IPS DF 6.9 (cell line): ENCODE measurements around the gene REEP3.
"Not testable (repeated sequence)": the region's sequence is repeated elsewhere in the genome, so short reads cannot be mapped to it uniquely, and the experiment has no call there.

Source experiments
- DNase-seq: peaks from one replicate; pipeline ENCODE4 v3.0.0-alpha.2; 2013; ENCODE audit warnings: low read depth, low spot score
- H3K27ac ChIP-seq: one replicate; pipeline ENCODE4 v1.5.1; 2013; ENCODE audit warnings: low read length, control low read depth
- H3K27me3 ChIP-seq: 2 replicates; pipeline ENCODE4 v1.6.1; 2013; ENCODE audit warnings: mild to moderate bottlenecking, low read length; ENCODE audit not compliant: control insufficient read depth, insufficient read depth
- H3K36me3 ChIP-seq: 2 replicates; pipeline ENCODE4 v1.6.1; 2013; ENCODE audit warnings: low read length; ENCODE audit not compliant: control insufficient read depth, insufficient read depth
- H3K4me1 ChIP-seq: 2 replicates; pipeline ENCODE4 v1.6.1; 2013; ENCODE audit warnings: low read length; ENCODE audit not compliant: control insufficient read depth, insufficient read depth
- H3K4me3 ChIP-seq: 2 replicates; pipeline ENCODE4 v1.5.1; 2013; ENCODE audit warnings: mild to moderate bottlenecking, low read length
- H3K9me3 ChIP-seq: 2 replicates; pipeline ENCODE4 v1.6.1; 2013; ENCODE audit warnings: low read length, inconsistent platforms; ENCODE audit not compliant: control insufficient read depth, insufficient read depth
- WGBS: extraction: QIAGEN DNeasy Blood & Tissue Kit; methylation state at CpG from one replicate; pipeline ENCODE4 v1.1.7; 2013; ENCODE audit warnings: mixed read lengths, missing lambda C conversion rate; ENCODE audit not compliant: insufficient read length, insufficient coverage; 5-methylcytosine and 5-hydroxymethylcytosine counted together

REEP3 gene

GRCh38 chr10:63492317-63492690, 28.9 kb upstream of the REEP3 start:
- WGBS = no CpG with 5 or more reads among the region's 6 CpGs
- H3K36me3 ChIP-seq, H3K27me3 ChIP-seq, H3K4me3 ChIP-seq, DNase-seq, H3K27ac ChIP-seq, H3K9me3 ChIP-seq, H3K4me1 ChIP-seq: not testable (repeated sequence)

GRCh38 chr10:63493004-63493403, 28.2 kb upstream of the REEP3 start:
- no peaks in the 10 kb centered on the region for H3K27me3 ChIP-seq
- DNase-seq = no peak
- no peaks in the 10 kb centered on the region for H3K9me3 ChIP-seq
- H3K4me1 ChIP-seq = no peaks in the 10 kb centered on the region; the same call in 1 of the 2 replicates
- H3K4me3 ChIP-seq = no peak overlapping the region
- WGBS = 100% methylated on average over 1 of the region's 4 CpGs
- H3K27ac ChIP-seq = no peak overlapping the region
- H3K36me3 ChIP-seq = no peaks in the 10 kb centered on the region

GRCh38 chr10:63494951-63495350, 26.2 kb upstream of the REEP3 start:
- Histone ChIP-seq H3K4me1 (no peaks in the 10 kb centered on the region; the same call in 1 of the 2 replicates), H3K27ac (no peak overlapping the region), H3K9me3 (no peaks in the 10 kb centered on the region), H3K36me3 (no peaks in the 10 kb centered on the region), H3K4me3 (no peak overlapping the region), H3K27me3 (no peaks in the 10 kb centered on the region)
- no peak for DNase-seq
- no CpG with 5 or more reads among the region's 2 CpGs for WGBS

- H3K9me3 ChIP-seq = no peaks in the 10 kb centered on the region
- no peak for DNase-seq
- no peak overlapping the region for H3K27ac ChIP-seq
- no peak overlapping the region for H3K4me3 ChIP-seq
- no peaks in the 10 kb centered on the region for H3K27me3 ChIP-seq
- H3K4me1 ChIP-seq = no peaks in the 10 kb centered on the region; the same call in 1 of the 2 replicates
- no peaks in the 10 kb centered on the region for H3K36me3 ChIP-seq
- WGBS = no CpG with 5 or more reads among the region's 1 CpG
These were observed 24.6 kb upstream of the REEP3 start for GRCh38 chr10:63496561-63496960.

GRCh38 chr10:63497321-63497720, 23.9 kb upstream of the REEP3 start:
- H3K27ac ChIP-seq = no peak overlapping the region
- no peaks in the 10 kb centered on the region for H3K9me3 ChIP-seq
- WGBS = no CpG with 5 or more reads among the region's 1 CpG
- H3K27me3 ChIP-seq = no peaks in the 10 kb centered on the region
- no peak overlapping the region for H3K4me3 ChIP-seq
- DNase-seq = no peak
- H3K4me1 ChIP-seq = no peaks in the 10 kb centered on the region; the same call in 1 of the 2 replicates
- no peaks in the 10 kb centered on the region for H3K36me3 ChIP-seq

- WGBS = no CpG with 5 or more reads among the region's 1 CpG
- Histone ChIP-seq H3K4me3 (no peak overlapping the region), H3K36me3 (no peaks in the 10 kb centered on the region), H3K4me1 (no peaks in the 10 kb centered on the region; the same call in 1 of the 2 replicates), H3K27me3 (no peaks in the 10 kb centered on the region), H3K9me3 (no peaks in the 10 kb centered on the region), H3K27ac (no peak overlapping the region)
- no peak for DNase-seq
These were observed 22.5 kb upstream of the REEP3 start for GRCh38 chr10:63498665-63499064.

GRCh38 chr10:63500551-63500950, 20.6 kb upstream of the REEP3 start:
- not testable (repeated sequence) for H3K4me3 ChIP-seq, DNase-seq, H3K9me3 ChIP-seq, H3K36me3 ChIP-seq, H3K4me1 ChIP-seq, H3K27ac ChIP-seq, H3K27me3 ChIP-seq
- WGBS = no CpG with 5 or more reads among the region's 5 CpGs

GRCh38 chr10:63501954-63502353, 19.2 kb upstream of the REEP3 start:
- DNase-seq = no peak
- H3K4me3 ChIP-seq = no peak overlapping the region
- no peaks in the 10 kb centered on the region for H3K36me3 ChIP-seq
- no CpG with 5 or more reads among the region's 1 CpG for WGBS
- H3K4me1 ChIP-seq = no peaks in the 10 kb centered on the region; the same call in 1 of the 2 replicates
- no peaks in the 10 kb centered on the region for H3K27me3 ChIP-seq
- H3K9me3 ChIP-seq = no peaks in the 10 kb centered on the region
- no peak overlapping the region for H3K27ac ChIP-seq

- Histone ChIP-seq H3K27me3 (no peaks in the 10 kb centered on the region), H3K9me3 (no peaks in the 10 kb centered on the region), H3K36me3 (no peaks in the 10 kb centered on the region), H3K4me1 (no peaks in the 10 kb centered on the region; the same call in 1 of the 2 replicates), H3K4me3 (no peak overlapping the region), H3K27ac (no peak overlapping the region)
- no peak for DNase-seq
- no CpG with 5 or more reads among the region's 1 CpG for WGBS
These were observed 18.4 kb upstream of the REEP3 start for GRCh38 chr10:63502832-63503231.

- 100% methylated on average over 1 of the region's 4 CpGs for WGBS
- Histone ChIP-seq H3K27me3 (no peaks in the 10 kb centered on the region), H3K4me1 (no peaks in the 10 kb centered on the region; the same call in 1 of the 2 replicates), H3K4me3 (no peak overlapping the region), H3K27ac (no peak overlapping the region), H3K9me3 (no peaks in the 10 kb centered on the region), H3K36me3 (no peaks in the 10 kb centered on the region)
- DNase-seq = no peak
These were observed 17.8 kb upstream of the REEP3 start for GRCh38 chr10:63503395-63503794.

GRCh38 chr10:63504145-63504881, 16.9 kb upstream of the REEP3 start:
- Histone ChIP-seq H3K4me3 (no peak overlapping the region), H3K27me3 (no peaks in the 10 kb centered on the region), H3K27ac (no peak overlapping the region), H3K36me3 (no peaks in the 10 kb centered on the region), H3K9me3 (no peaks in the 10 kb centered on the region), H3K4me1 (no peaks in the 10 kb centered on the region; the same call in 1 of the 2 replicates)
- DNase-seq = no peak
- WGBS = no CpG with 5 or more reads among the region's 3 CpGs
